ENCODE data around the gene WDR81. TPM values are rescaled to one million over a fixed set of nuclear protein-coding genes. Genes with fewer than 3 reads are reported as not detected.
A peak's percentile ranks its signal among the peaks of the same experiment; 100 is the strongest.
"Not testable (repeated sequence)": the region's sequence is repeated elsewhere in the genome, so short reads cannot be mapped to it uniquely, and the experiment has no call there.

The WDR81 gene
- total RNA-seq, 2 experiments from 2014 or later = 35.8 to 36.7 TPM

- Mint-ChIP-seq H3K36me3 (no peaks in the 10 kb centered on the region), H3K27ac (no peak overlapping the region), H3K4me1 (peaks cover 17% of the 10 kb centered on the region), H3K4me3 (no peak overlapping the region), H3K9me3 (no peaks in the 10 kb centered on the region), H3K27me3 (peaks cover 2% of the 10 kb centered on the region)
- DNase-seq (no peak), ATAC-seq (ENCODE audit: low read depth) (no peak)
- POLR2A ChIA-PET = no interaction called here
Observed at GRCh38 chr17:1759529-1759928, 35.0 kb downstream of the WDR81 start.

GRCh38 chr17:1762233-1762900 is 37.9 kb downstream of the WDR81 start:
- Mint-ChIP-seq H3K36me3 (no peaks in the 10 kb centered on the region), H3K4me3 (no peak overlapping the region), H3K27ac (no peak overlapping the region), H3K27me3 (peaks cover 2% of the 10 kb centered on the region), H3K9me3 (no peaks in the 10 kb centered on the region), H3K4me1 (peaks cover 20% of the 10 kb centered on the region)
- ATAC-seq (ENCODE audit: low read depth) (no peak), DNase-seq (no peak)
- POLR2A ChIA-PET = interaction anchor here (0.6 to 2.4 kb wide), 2 partner anchors 16 to 37 kb away, joined by 3 to 9 read pairs; partner anchors contain the start of gene WDR81

DNA sequence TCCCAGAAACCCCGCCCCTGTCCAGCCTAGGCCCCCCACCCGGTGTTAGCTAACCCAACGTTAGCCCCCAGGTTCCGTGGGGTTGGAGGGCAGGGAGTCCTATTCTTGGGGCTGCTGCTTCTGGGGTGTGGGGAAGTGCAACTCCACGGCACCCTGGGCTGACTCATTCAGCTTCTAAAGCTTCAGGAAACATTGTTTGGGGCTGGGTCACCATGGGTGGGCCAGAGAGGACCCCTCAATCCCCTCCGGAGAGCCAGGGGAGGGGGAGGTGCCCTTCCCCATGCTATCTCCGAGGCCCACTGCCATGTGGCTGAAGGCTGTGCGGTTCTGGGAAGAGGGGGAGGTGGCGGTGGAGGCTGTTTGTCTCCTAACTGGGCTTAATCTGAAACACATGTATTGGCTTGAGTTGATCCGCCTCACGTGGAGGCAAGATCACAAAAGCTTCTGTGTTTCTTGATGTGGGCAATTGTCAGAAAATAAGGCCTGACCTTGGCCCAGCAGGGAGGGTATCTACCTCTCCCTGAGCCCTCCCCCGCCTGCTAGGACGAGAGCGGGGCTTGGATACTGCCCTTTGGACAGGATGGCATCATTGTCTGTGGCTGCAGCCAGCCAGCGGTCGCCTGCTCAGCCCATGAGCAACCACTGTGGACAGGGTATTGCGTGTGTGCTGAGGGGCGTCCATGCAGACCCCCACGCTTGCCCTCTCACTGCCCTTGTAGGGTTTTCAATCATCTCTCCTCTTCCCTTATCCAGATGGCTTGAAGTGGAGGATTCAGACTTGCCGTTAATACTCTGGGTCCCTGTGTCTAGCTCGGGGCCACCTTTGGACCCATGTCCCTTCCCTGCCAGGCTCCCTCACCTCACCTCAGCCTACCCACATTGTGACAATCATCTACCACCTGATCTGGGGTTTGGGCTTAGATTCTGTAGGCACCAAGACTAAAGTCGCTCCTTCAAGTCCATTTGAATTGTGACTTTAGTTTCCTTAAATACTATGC is 38.7 kb downstream of the WDR81 start:
- no peak for DNase-seq
- H3K27me3 Mint-ChIP-seq = peaks cover 2% of the 10 kb centered on the region
- no peak for ATAC-seq (ENCODE audit: low read depth)
- peaks cover 23% of the 10 kb centered on the region for H3K4me1 Mint-ChIP-seq
- POLR2A ChIA-PET = interaction anchor here (0.8 to 2.4 kb wide), 8 partner anchors 9 to 114 kb away, joined by 3 to 12 read pairs (median 4); partner anchors contain the start of gene WDR81
- peak overlapping the region; percentile 85 for H3K27ac Mint-ChIP-seq
- H3K4me3 Mint-ChIP-seq = peak overlapping the region; percentile 43
- no peaks in the 10 kb centered on the region for H3K9me3 Mint-ChIP-seq
- no peaks in the 10 kb centered on the region for H3K36me3 Mint-ChIP-seq

DNA sequence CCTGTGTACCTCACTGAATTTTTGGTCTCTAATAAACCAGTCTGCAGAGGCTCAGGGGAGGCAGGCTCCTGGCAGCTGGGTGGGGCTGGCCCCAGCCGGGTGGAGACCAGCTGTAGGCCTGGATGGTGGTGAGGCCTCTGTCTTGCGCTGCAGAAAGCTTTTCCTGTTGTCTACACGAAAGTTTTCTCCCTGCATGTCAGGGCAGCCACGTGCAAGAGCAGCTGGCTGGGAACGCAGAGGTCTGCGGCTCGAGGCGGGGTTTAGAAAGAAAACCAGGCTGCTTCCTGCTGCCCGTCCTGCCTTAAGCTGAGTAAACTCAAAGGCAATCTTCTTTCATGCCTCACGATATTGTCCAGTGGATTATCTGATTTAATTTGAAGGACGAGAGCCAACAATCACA is 39.8 kb downstream of the WDR81 start:
- ATAC-seq (ENCODE audit: low read depth) (peak; percentile 98), DNase-seq (peak; percentile 74)
- POLR2A ChIA-PET = interaction anchor here (0.6 to 2.4 kb wide), 10 partner anchors 10 to 115 kb away, joined by 3 to 12 read pairs (median 4); partner anchors contain the start of genes RPA1, SMYD4 and WDR81
- Mint-ChIP-seq H3K36me3 (no peaks in the 10 kb centered on the region), H3K4me1 (peaks cover 24% of the 10 kb centered on the region), H3K4me3 (peak overlapping the region; percentile 43), H3K9me3 (no peaks in the 10 kb centered on the region), H3K27ac (peak overlapping the region; percentile 85), H3K27me3 (no peaks in the 10 kb centered on the region)

- H3K4me1 Mint-ChIP-seq = peaks cover 28% of the 10 kb centered on the region
- not testable (repeated sequence) for DNase-seq, H3K27me3 Mint-ChIP-seq, H3K9me3 Mint-ChIP-seq, H3K36me3 Mint-ChIP-seq
- peak overlapping the region; percentile 85 for H3K27ac Mint-ChIP-seq
- POLR2A ChIA-PET = interaction anchor here (0.6 to 2.4 kb wide), 8 partner anchors 13 to 116 kb away, joined by 3 to 12 read pairs (median 4); partner anchors contain the start of genes RPA1, SMYD4 and WDR81
- H3K4me3 Mint-ChIP-seq = peak overlapping the region; percentile 43
- peak; percentile 4 for ATAC-seq (ENCODE audit: low read depth)
Observed at GRCh38 chr17:1764705-1765104, 40.2 kb downstream of the WDR81 start.

GRCh38 chr17:1765576-1765975 is 41.1 kb downstream of the WDR81 start:
- DNase-seq (no peak), ATAC-seq (ENCODE audit: low read depth) (no peak)
- no peak overlapping the region for H3K4me3 Mint-ChIP-seq
- no peaks in the 10 kb centered on the region for H3K36me3 Mint-ChIP-seq
- H3K27me3 Mint-ChIP-seq = no peaks in the 10 kb centered on the region
- peaks cover 31% of the 10 kb centered on the region for H3K4me1 Mint-ChIP-seq
- H3K27ac Mint-ChIP-seq = no peak overlapping the region
- POLR2A ChIA-PET = interaction anchor here (0.6 to 2.1 kb wide), 5 partner anchors 41 to 260 kb away, joined by 3 to 12 read pairs (median 4); partner anchors contain the start of genes RTN4RL1 and WDR81
- no peaks in the 10 kb centered on the region for H3K9me3 Mint-ChIP-seq

- no peaks in the 10 kb centered on the region for H3K27me3 Mint-ChIP-seq
- no peaks in the 10 kb centered on the region for H3K9me3 Mint-ChIP-seq
- no peak overlapping the region for H3K4me3 Mint-ChIP-seq
- POLR2A ChIA-PET = interaction anchor here (1.2 kb wide), 1 partner anchor 42 kb away, joined by 3 read pairs; the partner anchor contains the start of gene WDR81
- no peaks in the 10 kb centered on the region for H3K36me3 Mint-ChIP-seq
- DNase-seq = no peak
- peaks cover 33% of the 10 kb centered on the region for H3K4me1 Mint-ChIP-seq
- H3K27ac Mint-ChIP-seq = no peak overlapping the region
- ATAC-seq (ENCODE audit: low read depth) = no peak
Observed at GRCh38 chr17:1766382-1767135, 42.1 kb downstream of the WDR81 start.

- H3K27ac Mint-ChIP-seq = no peak overlapping the region
- H3K4me1 Mint-ChIP-seq = peaks cover 29% of the 10 kb centered on the region
- DNase-seq (no peak), ATAC-seq (ENCODE audit: low read depth) (no peak)
- no peaks in the 10 kb centered on the region for H3K9me3 Mint-ChIP-seq
- H3K4me3 Mint-ChIP-seq = no peak overlapping the region
- no peaks in the 10 kb centered on the region for H3K36me3 Mint-ChIP-seq
- POLR2A ChIA-PET = no interaction called here
- no peaks in the 10 kb centered on the region for H3K27me3 Mint-ChIP-seq
Observed at GRCh38 chr17:1767358-1767757, 42.9 kb downstream of the WDR81 start.

GRCh38 chr17:1769822-1770477 is 45.4 kb downstream of the WDR81 start:
- ATAC-seq (ENCODE audit: low read depth) (peak; percentile 62), DNase-seq (peak; percentile 45)
- Mint-ChIP-seq H3K4me1 (peaks cover 13% of the 10 kb centered on the region), H3K9me3 (no peaks in the 10 kb centered on the region), H3K4me3 (peak overlapping the region; percentile 54), H3K27ac (peak overlapping the region; percentile 69), H3K27me3 (no peaks in the 10 kb centered on the region), H3K36me3 (peaks cover 1% of the 10 kb centered on the region)
- POLR2A ChIA-PET = interaction anchor here (0.6 to 2.0 kb wide), 7 partner anchors 22 to 53 kb away, joined by 3 to 8 read pairs (median 3); no protein-coding TSS in a partner anchor

DNA sequence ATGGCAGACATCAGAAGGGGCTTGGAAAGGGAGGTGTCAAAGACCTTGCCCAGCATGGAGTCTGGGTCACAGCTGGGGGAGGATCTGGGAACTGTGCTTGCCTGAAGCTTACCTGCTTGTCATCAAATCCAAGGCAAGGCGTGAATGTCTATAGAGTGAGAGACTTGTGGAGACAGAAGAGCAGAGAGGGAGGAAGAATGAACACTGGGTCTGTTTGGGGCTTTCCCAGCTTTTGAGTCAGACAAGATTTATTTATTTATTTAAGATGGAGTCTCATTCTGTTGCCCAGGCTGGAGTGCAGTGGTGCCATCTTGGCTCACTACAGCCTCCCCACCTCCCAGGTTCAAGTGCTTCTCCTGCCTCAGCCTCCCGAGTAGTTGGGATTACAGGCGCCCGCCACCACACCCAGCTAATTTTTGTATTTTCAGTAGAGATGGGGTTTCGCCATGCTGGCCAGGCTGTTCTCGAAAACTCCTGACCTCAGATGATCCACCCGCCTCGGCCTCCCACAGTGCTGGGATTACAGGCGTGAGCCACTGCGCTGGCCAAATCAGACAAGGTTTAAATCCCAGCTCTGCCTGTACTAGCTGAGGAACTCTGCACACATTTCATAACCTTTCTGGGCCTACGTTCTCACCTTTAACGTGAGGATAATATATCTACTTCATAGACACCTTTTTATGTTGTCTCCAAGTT is 48.6 kb downstream of the WDR81 start:
- not testable (repeated sequence) for H3K4me3 Mint-ChIP-seq; H3K4me1 Mint-ChIP-seq; H3K9me3 Mint-ChIP-seq; ATAC-seq (ENCODE audit: low read depth); DNase-seq; H3K36me3 Mint-ChIP-seq; H3K27me3 Mint-ChIP-seq
- POLR2A ChIA-PET = interaction anchor here (0.8 kb wide), 1 partner anchor 10 kb away, joined by 3 read pairs; no protein-coding TSS in a partner anchor
- H3K27ac Mint-ChIP-seq = peak overlapping the region; percentile 54

GRCh38 chr17:1773696-1774181 is 49.2 kb downstream of the WDR81 start:
- POLR2A ChIA-PET = interaction anchor here (0.8 kb wide), 1 partner anchor 10 kb away, joined by 3 read pairs; no protein-coding TSS in a partner anchor
- H3K27me3 Mint-ChIP-seq = no peaks in the 10 kb centered on the region
- no peak overlapping the region for H3K27ac Mint-ChIP-seq
- no peak overlapping the region for H3K4me3 Mint-ChIP-seq
- H3K9me3 Mint-ChIP-seq = no peaks in the 10 kb centered on the region
- DNase-seq (no peak), ATAC-seq (ENCODE audit: low read depth) (no peak)
- H3K4me1 Mint-ChIP-seq = peaks cover 9% of the 10 kb centered on the region
- H3K36me3 Mint-ChIP-seq = peaks cover 1% of the 10 kb centered on the region

Data from activated naive CD8-positive, alpha-beta T cell treated with anti-CD3 and anti-CD28 coated beads, Interleukin-2, amount 10 ng/mL, durations not matched to agents 7 days and 5 days (primary cell).